GM23338 (cell line): Measurements from ENCODE around the gene SH3BGRL. TPM values are rescaled to one million over a fixed set of nuclear protein-coding genes. Genes with fewer than 3 reads are reported as not detected.
A peak's percentile ranks its signal among the peaks of the same experiment; 100 is the strongest.

Source experiments
- ATAC-seq: fragments of 200-7000 bp; cut with Tn5 transposase; 3 replicates; pipeline ENCODE4 v1.9.1; 2020
- DNase-seq: peaks from one replicate; pipeline ENCODE4 v3.0.0-alpha.2; 2015; ENCODE audit warnings: low spot score
- H2AFZ ChIP-seq: fragments of 200-600 bp; sonication (generic); 2 replicates; pipeline ENCODE4 v1.8.0; 2016; ENCODE audit warnings: antibody characterized with exemption, mild to moderate bottlenecking, moderate library complexity
- H3F3A ChIP-seq: fragments of 200-600 bp; sonication (generic); replicated peaks from 2 replicates; pipeline ENCODE4 v1.8.0; 2017; ENCODE audit warnings: antibody characterized with exemption, mixed run types, low read depth
- H3K27ac ChIP-seq: fragments of 200-600 bp; sonication (generic); 2 replicates; pipeline ENCODE4 v1.6.1; 2016; ENCODE audit warnings: low read depth
- H3K27me3 ChIP-seq: fragments of 200-600 bp; sonication (generic); 2 replicates; pipeline ENCODE4 v1.8.0; 2016; ENCODE audit warnings: mild to moderate bottlenecking, mixed run types, moderate library complexity; ENCODE audit not compliant: insufficient read depth
- H3K36me3 ChIP-seq: fragments of 200-600 bp; sonication (generic); 2 replicates; pipeline ENCODE4 v1.8.0; 2016; ENCODE audit warnings: mild to moderate bottlenecking; ENCODE audit not compliant: insufficient read depth
- H3K4me1 ChIP-seq: fragments of 200-600 bp; sonication (generic); 2 replicates; pipeline ENCODE4 v1.8.0; 2016; ENCODE audit warnings: mild to moderate bottlenecking, moderate library complexity; ENCODE audit not compliant: insufficient read depth
- H3K4me2 ChIP-seq: fragments of 200-600 bp; sonication (generic); 2 replicates; pipeline ENCODE4 v1.7.1; 2017; ENCODE audit warnings: mixed run types
- H3K4me3 ChIP-seq: fragments of 200-600 bp; sonication (generic); 2 replicates; pipeline ENCODE4 v1.6.1; 2016; ENCODE audit warnings: mixed run types
- H3K79me2 ChIP-seq: fragments of 200-600 bp; sonication (generic); replicated peaks from 2 replicates; pipeline ENCODE4 v1.8.0; 2017; ENCODE audit warnings: mild to moderate bottlenecking; ENCODE audit not compliant: insufficient read depth
- H3K9me2 ChIP-seq: fragments of 200-600 bp; sonication (generic); 2 replicates; pipeline ENCODE4 v1.8.0; 2017; ENCODE audit not compliant: insufficient read depth
- H4K20me1 ChIP-seq: fragments of 200-600 bp; sonication (generic); replicated peaks from 2 replicates; pipeline ENCODE4 v1.8.0; 2017; ENCODE audit warnings: mild to moderate bottlenecking; ENCODE audit not compliant: insufficient read depth
- H3K27ac Mint-ChIP-seq: 2 replicates; pipeline ENCODE4 v1.8.0; 2020; ENCODE audit warnings: inconsistent platforms, mild to moderate bottlenecking, moderate library complexity, mixed read lengths
- H3K27me3 Mint-ChIP-seq: 3 replicates; pipeline ENCODE4 v1.8.0; 2022; ENCODE audit warnings: low read depth, mild to moderate bottlenecking, moderate library complexity, mixed read lengths, inconsistent platforms; ENCODE audit not compliant: insufficient read depth, poor library complexity
- H3K36me3 Mint-ChIP-seq: 3 replicates; pipeline ENCODE4 v1.8.0; 2021; ENCODE audit warnings: low read depth, mild to moderate bottlenecking, inconsistent platforms, moderate library complexity, mixed read lengths
- H3K4me1 Mint-ChIP-seq: 3 replicates; pipeline ENCODE4 v1.8.0; 2020; ENCODE audit warnings: mild to moderate bottlenecking, inconsistent platforms, mixed read lengths
- H3K4me3 Mint-ChIP-seq: 3 replicates; pipeline ENCODE4 v1.8.0; 2021; ENCODE audit warnings: moderate library complexity, mild to moderate bottlenecking, inconsistent platforms, mixed read lengths
- H3K9me3 Mint-ChIP-seq: 3 replicates; pipeline ENCODE4 v1.8.0; 2020; ENCODE audit warnings: moderate library complexity, mild to moderate bottlenecking, inconsistent platforms, mixed read lengths
- CREB1 ChIP-seq: fragments of 250-450 bp; sonication (Bioruptor Pico); IDR thresholded peaks from 2 replicates; pipeline ENCODE4 v1.5.0; 2020; ENCODE audit warnings: low read depth, mild to moderate bottlenecking, moderate library complexity
- CTCF ChIP-seq, 2 experiments: fragments of 200-600 bp in 1 of 2; sonication (generic) in 1 of 2; conservative IDR thresholded peaks; 2 replicates each; pipeline versions ENCODE4 v1.5.1 to v1.6.1; 2016 to 2017; ENCODE audit warnings: antibody characterized with exemption in 2 of 2, low read depth in 2 of 2, mild to moderate bottlenecking in 2 of 2, moderate library complexity in 1 of 2
- EZH2 ChIP-seq: fragments of 200-600 bp; sonication (generic); IDR thresholded peaks from one replicate; pipeline ENCODE4 v1.8.0; 2017; ENCODE audit warnings: antibody characterized with exemption, mild to moderate bottlenecking, low read depth; ENCODE audit not compliant: unreplicated experiment
- JUNB ChIP-seq: IDR thresholded peaks from one replicate; pipeline ENCODE4 v1.6.1; 2016; ENCODE audit warnings: antibody characterized with exemption; ENCODE audit not compliant: unreplicated experiment
- NANOG ChIP-seq: IDR thresholded peaks from 2 replicates; pipeline ENCODE4 v1.6.1; 2016; ENCODE audit warnings: antibody characterized with exemption, borderline replicate concordance
- POLR2AphosphoS5 ChIP-seq: IDR thresholded peaks from 2 replicates; pipeline ENCODE4 v1.6.1; 2016; ENCODE audit warnings: antibody characterized with exemption, low read depth
- REST ChIP-seq: IDR thresholded peaks from one replicate; pipeline ENCODE4 v1.6.1; 2018; ENCODE audit warnings: antibody characterized with exemption; ENCODE audit not compliant: unreplicated experiment
- STAT1 ChIP-seq: IDR thresholded peaks from one replicate; pipeline ENCODE4 v1.6.1; 2016; ENCODE audit warnings: antibody characterized with exemption; ENCODE audit not compliant: unreplicated experiment
- ZNF114 ChIP-seq: fragments of 250-450 bp; sonication (Bioruptor Pico); IDR thresholded peaks from 2 replicates; pipeline ENCODE4 v1.5.0; 2020; ENCODE audit warnings: mild to moderate bottlenecking, moderate library complexity
- ZNF331 ChIP-seq: fragments of 250-450 bp; sonication (Bioruptor Pico); IDR thresholded peaks from 2 replicates; pipeline ENCODE4 v1.5.0; 2020; ENCODE audit warnings: low read depth, mild to moderate bottlenecking, moderate library complexity
- polyA plus RNA-seq: library from polyadenylated mRNA; unstranded; fragments of >200 nt; fragmentation: Nextera tagmentation; extraction: Ambion mirVana; gene quantifications from 2 replicates; pipeline ENCODE4 v1.2.1, GENCODE V29; 2016
- total RNA-seq: library from RNA; depleted of rRNA; stranded (reverse); fragments of >200 nt; shearing (Covaris generic); gene quantifications from 2 replicates; pipeline ENCODE4 v1.2.3, GENCODE V29; 2014
- TF ChIP-seq, protein P1 (sequence below): fragments of 250-450 bp; sonication (Bioruptor Pico); IDR thresholded peaks from 2 replicates; pipeline ENCODE4 v1.5.0; 2020; ENCODE audit warnings: mild to moderate bottlenecking, moderate library complexity

Gene SH3BGRL
- total and polyA plus RNA-seq, 2 experiments from 2014 or later = 60.8 to 61.1 TPM

- H3K79me2 ChIP-seq = peaks cover 46% of the 10 kb centered on the region
- peak overlapping the region; percentile 72 for H3K27ac ChIP-seq
- Mint-ChIP-seq H3K27me3 (no peaks in the 10 kb centered on the region), H3K9me3 (no peaks in the 10 kb centered on the region), H3K4me1 (peaks cover 12% of the 10 kb centered on the region; the same call in 2 of the 3 replicates), H3K4me3 (peak overlapping the region; percentile 97), H3K27ac (peak overlapping the region; percentile 97), H3K36me3 (peaks cover 5% of the 10 kb centered on the region)
- peak overlapping the region; percentile 61 for H3K4me3 ChIP-seq
- no peaks in the 10 kb centered on the region for H4K20me1 ChIP-seq
- no peak overlapping the region for H2AFZ ChIP-seq
- no peaks in the 10 kb centered on the region for H3K27me3 ChIP-seq
- H3K9me2 ChIP-seq = no peaks in the 10 kb centered on the region
- no peaks in the 10 kb centered on the region for H3F3A ChIP-seq
- H3K36me3 ChIP-seq = no peaks in the 10 kb centered on the region
- DNase-seq (no peak), ATAC-seq (peak; percentile 47)
- H3K4me1 ChIP-seq = peaks cover 10% of the 10 kb centered on the region; the same call in 1 of the 2 replicates
- peak overlapping the region; percentile 75 for H3K4me2 ChIP-seq
- TF ChIP-seq CREB1 (no peak), POLR2AphosphoS5 (no peak), EZH2 (no peak), JUNB (no peak), REST (no peak), ZNF331 (CRISPR knock-in tag) (no peak), NANOG (no peak), CTCF (conservative IDR thresholded peaks at IDR 0.05; ENCODE audit: low read depth in 2 of 2) (no peak), STAT1 (no peak), ZNF114 (no peak)
- TF ChIP-seq, protein P1, sequence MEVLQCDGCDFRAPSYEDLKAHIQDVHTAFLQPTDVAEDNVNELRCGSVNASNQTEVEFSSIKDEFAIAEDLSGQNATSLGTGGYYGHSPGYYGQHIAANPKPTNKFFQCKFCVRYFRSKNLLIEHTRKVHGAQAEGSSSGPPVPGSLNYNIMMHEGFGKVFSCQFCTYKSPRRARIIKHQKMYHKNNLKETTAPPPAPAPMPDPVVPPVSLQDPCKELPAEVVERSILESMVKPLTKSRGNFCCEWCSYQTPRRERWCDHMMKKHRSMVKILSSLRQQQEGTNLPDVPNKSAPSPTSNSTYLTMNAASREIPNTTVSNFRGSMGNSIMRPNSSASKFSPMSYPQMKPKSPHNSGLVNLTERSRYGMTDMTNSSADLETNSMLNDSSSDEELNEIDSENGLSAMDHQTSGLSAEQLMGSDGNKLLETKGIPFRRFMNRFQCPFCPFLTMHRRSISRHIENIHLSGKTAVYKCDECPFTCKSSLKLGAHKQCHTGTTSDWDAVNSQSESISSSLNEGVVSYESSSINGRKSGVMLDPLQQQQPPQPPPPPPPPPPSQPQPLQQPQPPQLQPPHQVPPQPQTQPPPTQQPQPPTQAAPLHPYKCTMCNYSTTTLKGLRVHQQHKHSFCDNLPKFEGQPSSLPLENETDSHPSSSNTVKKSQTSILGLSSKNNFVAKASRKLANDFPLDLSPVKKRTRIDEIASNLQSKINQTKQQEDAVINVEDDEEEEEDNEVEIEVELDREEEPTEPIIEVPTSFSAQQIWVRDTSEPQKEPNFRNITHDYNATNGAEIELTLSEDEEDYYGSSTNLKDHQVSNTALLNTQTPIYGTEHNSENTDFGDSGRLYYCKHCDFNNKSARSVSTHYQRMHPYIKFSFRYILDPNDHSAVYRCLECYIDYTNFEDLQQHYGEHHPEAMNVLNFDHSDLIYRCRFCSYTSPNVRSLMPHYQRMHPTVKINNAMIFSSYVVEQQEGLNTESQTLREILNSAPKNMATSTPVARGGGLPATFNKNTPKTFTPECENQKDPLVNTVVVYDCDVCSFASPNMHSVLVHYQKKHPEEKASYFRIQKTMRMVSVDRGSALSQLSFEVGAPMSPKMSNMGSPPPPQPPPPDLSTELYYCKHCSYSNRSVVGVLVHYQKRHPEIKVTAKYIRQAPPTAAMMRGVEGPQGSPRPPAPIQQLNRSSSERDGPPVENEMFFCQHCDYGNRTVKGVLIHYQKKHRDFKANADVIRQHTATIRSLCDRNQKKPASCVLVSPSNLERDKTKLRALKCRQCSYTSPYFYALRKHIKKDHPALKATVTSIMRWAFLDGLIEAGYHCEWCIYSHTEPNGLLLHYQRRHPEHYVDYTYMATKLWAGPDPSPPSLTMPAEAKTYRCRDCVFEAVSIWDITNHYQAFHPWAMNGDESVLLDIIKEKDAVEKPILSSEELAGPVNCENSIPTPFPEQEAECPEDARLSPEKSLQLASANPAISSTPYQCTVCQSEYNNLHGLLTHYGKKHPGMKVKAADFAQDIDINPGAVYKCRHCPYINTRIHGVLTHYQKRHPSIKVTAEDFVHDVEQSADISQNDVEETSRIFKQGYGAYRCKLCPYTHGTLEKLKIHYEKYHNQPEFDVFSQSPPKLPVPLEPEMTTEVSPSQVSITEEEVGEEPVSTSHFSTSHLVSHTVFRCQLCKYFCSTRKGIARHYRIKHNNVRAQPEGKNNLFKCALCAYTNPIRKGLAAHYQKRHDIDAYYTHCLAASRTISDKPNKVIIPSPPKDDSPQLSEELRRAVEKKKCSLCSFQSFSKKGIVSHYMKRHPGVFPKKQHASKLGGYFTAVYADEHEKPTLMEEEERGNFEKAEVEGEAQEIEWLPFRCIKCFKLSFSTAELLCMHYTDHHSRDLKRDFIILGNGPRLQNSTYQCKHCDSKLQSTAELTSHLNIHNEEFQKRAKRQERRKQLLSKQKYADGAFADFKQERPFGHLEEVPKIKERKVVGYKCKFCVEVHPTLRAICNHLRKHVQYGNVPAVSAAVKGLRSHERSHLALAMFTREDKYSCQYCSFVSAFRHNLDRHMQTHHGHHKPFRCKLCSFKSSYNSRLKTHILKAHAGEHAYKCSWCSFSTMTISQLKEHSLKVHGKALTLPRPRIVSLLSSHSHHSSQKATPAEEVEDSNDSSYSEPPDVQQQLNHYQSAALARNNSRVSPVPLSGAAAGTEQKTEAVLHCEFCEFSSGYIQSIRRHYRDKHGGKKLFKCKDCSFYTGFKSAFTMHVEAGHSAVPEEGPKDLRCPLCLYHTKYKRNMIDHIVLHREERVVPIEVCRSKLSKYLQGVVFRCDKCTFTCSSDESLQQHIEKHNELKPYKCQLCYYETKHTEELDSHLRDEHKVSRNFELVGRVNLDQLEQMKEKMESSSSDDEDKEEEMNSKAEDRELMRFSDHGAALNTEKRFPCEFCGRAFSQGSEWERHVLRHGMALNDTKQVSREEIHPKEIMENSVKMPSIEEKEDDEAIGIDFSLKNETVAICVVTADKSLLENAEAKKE (CRISPR knock-in tag) = no peak
Observed at GRCh38 chrX:81202456-81202819, 536 bp downstream of the SH3BGRL start.
